GM19023 (cell line): ENCODE measurements around the gene ADGRG6.
"Not testable (repeated sequence)": the region's sequence is repeated elsewhere in the genome, so short reads cannot be mapped to it uniquely, and the experiment has no call there.

Source experiments
- ATAC-seq: cut with Tn5 transposase; IDR thresholded peaks from one replicate; pipeline ENCODE4 v1.9.1; 2021; ENCODE audit warnings: mild to moderate bottlenecking, moderate library complexity; ENCODE audit not compliant: unreplicated experiment

The ADGRG6 gene

GRCh38 chr6:142404751-142405150 is 102.9 kb downstream of the ADGRG6 start:
- no peak for ATAC-seq

GRCh38 chr6:142406131-142406530 is 104.3 kb downstream of the ADGRG6 start:
- no peak for ATAC-seq

GRCh38 chr6:142407685-142408273 is 106.0 kb downstream of the ADGRG6 start:
- no peak for ATAC-seq

GRCh38 chr6:142408409-142408808 is 106.6 kb downstream of the ADGRG6 start:
- no peak for ATAC-seq

GRCh38 chr6:142409794-142410193 is 108.0 kb downstream of the ADGRG6 start:
- ATAC-seq: no peak

GRCh38 chr6:142411145-142411544 is 109.3 kb downstream of the ADGRG6 start:
- no peak for ATAC-seq

- ATAC-seq: no peak
Observed at GRCh38 chr6:142412241-142412640, 110.4 kb downstream of the ADGRG6 start.

- ATAC-seq: no peak
Observed at GRCh38 chr6:142412658-142413057, 110.9 kb downstream of the ADGRG6 start.

GRCh38 chr6:142413111-142413510 is 111.3 kb downstream of the ADGRG6 start:
- ATAC-seq: no peak

- no peak for ATAC-seq
Observed at GRCh38 chr6:142414462-142415250, 112.8 kb downstream of the ADGRG6 start.

- no peak for ATAC-seq
Observed at GRCh38 chr6:142416179-142416578, 114.4 kb downstream of the ADGRG6 start.

- ATAC-seq: no peak
Observed at GRCh38 chr6:142416686-142417085, 114.9 kb downstream of the ADGRG6 start.

GRCh38 chr6:142417331-142417750 is 115.5 kb downstream of the ADGRG6 start:
- ATAC-seq: no peak

GRCh38 chr6:142419071-142419470 is 117.3 kb downstream of the ADGRG6 start:
- ATAC-seq: no peak

- ATAC-seq: no peak
Observed at GRCh38 chr6:142420802-142421201, 119.0 kb downstream of the ADGRG6 start.

- no peak for ATAC-seq
Observed at GRCh38 chr6:142421285-142422117, 119.7 kb downstream of the ADGRG6 start.

GRCh38 chr6:142426444-142427132 is 124.8 kb downstream of the ADGRG6 start:
- ATAC-seq: not testable (repeated sequence)

GRCh38 chr6:142428468-142428867 is 126.7 kb downstream of the ADGRG6 start:
- not testable (repeated sequence) for ATAC-seq

GRCh38 chr6:142429195-142429594 is 127.4 kb downstream of the ADGRG6 start:
- ATAC-seq: no peak

- no peak for ATAC-seq
Observed at GRCh38 chr6:142433419-142433818, 131.6 kb downstream of the ADGRG6 start.

GRCh38 chr6:142438898-142439297 is 137.1 kb downstream of the ADGRG6 start:
- no peak for ATAC-seq
